Astrocyte (in vitro differentiated cells and primary cell): ENCODE data around the gene GRIK3. TPM values are rescaled to one million over a fixed set of nuclear protein-coding genes. Genes with fewer than 3 reads are reported as not detected.

Experiments used
- DNase-seq: peaks from one replicate; pipeline ENCODE4 v3.0.0-alpha.2; 2010; ENCODE audit warnings: low read depth
- FAIRE-seq: peaks from 2 replicates; lab custom pipeline; 2011; peaks lifted over from hg19 to GRCh38; lab: Jason Lieb, UNC
- H2AFZ ChIP-seq: 2 replicates; pipeline ENCODE4 v1.6.0; 2012; ENCODE audit warnings: low read depth, low read length, inconsistent platforms
- H3K27ac ChIP-seq: 2 replicates; pipeline ENCODE4 v1.5.1; 2011; ENCODE audit warnings: low read depth, low read length, inconsistent platforms
- H3K27me3 ChIP-seq: 2 replicates; pipeline ENCODE4 v1.6.0; 2011; ENCODE audit warnings: low read length, inconsistent platforms; ENCODE audit not compliant: insufficient read depth
- H3K36me3 ChIP-seq: 2 replicates; pipeline ENCODE4 v1.5.1; 2011; ENCODE audit warnings: low read length, inconsistent platforms; ENCODE audit not compliant: insufficient read depth
- H3K4me1 ChIP-seq: 2 replicates; pipeline ENCODE4 v1.5.1; 2011; ENCODE audit warnings: low read length, inconsistent platforms; ENCODE audit not compliant: insufficient read depth
- H3K4me2 ChIP-seq: 2 replicates; pipeline ENCODE4 v1.6.0; 2012; ENCODE audit warnings: low read length, inconsistent platforms
- H3K4me3 ChIP-seq: 2 replicates; pipeline ENCODE4 v1.5.1; 2011; ENCODE audit warnings: low read depth, mild to moderate bottlenecking, low read length, inconsistent platforms; ENCODE audit not compliant: insufficient read depth
- H3K79me2 ChIP-seq: 2 replicates; pipeline ENCODE4 v1.6.0; 2012; ENCODE audit warnings: mild to moderate bottlenecking, low read length, inconsistent platforms; ENCODE audit not compliant: insufficient read depth
- H3K9ac ChIP-seq: 2 replicates; pipeline ENCODE4 v1.6.0; 2012; ENCODE audit warnings: mild to moderate bottlenecking, low read length, inconsistent platforms
- H3K9me3 ChIP-seq: 2 replicates; pipeline ENCODE4 v1.5.1; 2012; ENCODE audit warnings: low read depth, mild to moderate bottlenecking, low read length, inconsistent platforms; ENCODE audit not compliant: insufficient read depth
- H4K20me1 ChIP-seq: 2 replicates; pipeline ENCODE4 v1.6.0; 2012; ENCODE audit warnings: low read length, inconsistent platforms; ENCODE audit not compliant: insufficient read depth
- H3K27ac Mint-ChIP-seq: one replicate; pipeline ENCODE4 v1.8.0; 2021; ENCODE audit warnings: mild to moderate bottlenecking, mixed read lengths; ENCODE audit not compliant: unreplicated experiment
- H3K27me3 Mint-ChIP-seq: one replicate; pipeline ENCODE4 v1.8.0; 2021; ENCODE audit warnings: low read depth, mixed read lengths; ENCODE audit not compliant: unreplicated experiment
- H3K36me3 Mint-ChIP-seq: one replicate; pipeline ENCODE4 v1.8.0; 2021; ENCODE audit warnings: low read depth, mixed read lengths; ENCODE audit not compliant: unreplicated experiment
- H3K4me1 Mint-ChIP-seq: one replicate; pipeline ENCODE4 v1.8.0; 2021; ENCODE audit warnings: low read depth, mixed read lengths; ENCODE audit not compliant: unreplicated experiment
- H3K4me3 Mint-ChIP-seq: one replicate; pipeline ENCODE4 v1.8.0; 2021; ENCODE audit warnings: mild to moderate bottlenecking, moderate library complexity, mixed read lengths; ENCODE audit not compliant: unreplicated experiment
- H3K9me3 Mint-ChIP-seq: one replicate; pipeline ENCODE4 v1.8.0; 2021; ENCODE audit warnings: mild to moderate bottlenecking, mixed read lengths; ENCODE audit not compliant: unreplicated experiment
- EZH2 ChIP-seq: IDR thresholded peaks from 2 replicates; pipeline ENCODE4 v1.6.1; 2012; ENCODE audit warnings: mild to moderate bottlenecking, low read length, inconsistent platforms; ENCODE audit not compliant: insufficient read depth
- total RNA-seq: library from RNA; stranded (reverse); gene quantifications from 2 replicates; pipeline ENCODE4 v1.2.1, GENCODE V29; 2021
- TF ChIP-seq, protein P1 (sequence below): IDR thresholded peaks from 2 replicates; pipeline ENCODE4 v1.5.1; 2011; ENCODE audit warnings: low read depth, mild to moderate bottlenecking, inconsistent platforms, low read length, moderate library complexity; ENCODE audit not compliant: insufficient read depth

Gene GRIK3
- total RNA-seq, 1 donor from 2014 or later: 0.16 TPM

GRCh38 chr1:36793452-36793851, 240.9 kb downstream of the GRIK3 start:
- no peak overlapping the region for H3K4me3 ChIP-seq
- no peak overlapping the region for H3K27ac Mint-ChIP-seq
- no peaks in the 10 kb centered on the region for H4K20me1 ChIP-seq
- no peaks in the 10 kb centered on the region for H3K79me2 ChIP-seq
- TF ChIP-seq, protein P1, sequence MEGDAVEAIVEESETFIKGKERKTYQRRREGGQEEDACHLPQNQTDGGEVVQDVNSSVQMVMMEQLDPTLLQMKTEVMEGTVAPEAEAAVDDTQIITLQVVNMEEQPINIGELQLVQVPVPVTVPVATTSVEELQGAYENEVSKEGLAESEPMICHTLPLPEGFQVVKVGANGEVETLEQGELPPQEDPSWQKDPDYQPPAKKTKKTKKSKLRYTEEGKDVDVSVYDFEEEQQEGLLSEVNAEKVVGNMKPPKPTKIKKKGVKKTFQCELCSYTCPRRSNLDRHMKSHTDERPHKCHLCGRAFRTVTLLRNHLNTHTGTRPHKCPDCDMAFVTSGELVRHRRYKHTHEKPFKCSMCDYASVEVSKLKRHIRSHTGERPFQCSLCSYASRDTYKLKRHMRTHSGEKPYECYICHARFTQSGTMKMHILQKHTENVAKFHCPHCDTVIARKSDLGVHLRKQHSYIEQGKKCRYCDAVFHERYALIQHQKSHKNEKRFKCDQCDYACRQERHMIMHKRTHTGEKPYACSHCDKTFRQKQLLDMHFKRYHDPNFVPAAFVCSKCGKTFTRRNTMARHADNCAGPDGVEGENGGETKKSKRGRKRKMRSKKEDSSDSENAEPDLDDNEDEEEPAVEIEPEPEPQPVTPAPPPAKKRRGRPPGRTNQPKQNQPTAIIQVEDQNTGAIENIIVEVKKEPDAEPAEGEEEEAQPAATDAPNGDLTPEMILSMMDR: no peak
- no peak for TF ChIP-seq EZH2
- DNase-seq: no peak
- no peaks in the 10 kb centered on the region for H3K9me3 ChIP-seq
- H3K27me3 ChIP-seq: no peaks in the 10 kb centered on the region
- no peaks in the 10 kb centered on the region for H3K4me1 ChIP-seq
- H3K36me3 ChIP-seq: no peaks in the 10 kb centered on the region
- FAIRE-seq: no peak
- H3K4me1 Mint-ChIP-seq: no peaks in the 10 kb centered on the region
- H3K9me3 Mint-ChIP-seq: peaks cover 3% of the 10 kb centered on the region
- no peak overlapping the region for H2AFZ ChIP-seq
- H3K36me3 Mint-ChIP-seq: no peaks in the 10 kb centered on the region
- no peak overlapping the region for H3K9ac ChIP-seq
- H3K4me3 Mint-ChIP-seq: no peak overlapping the region
- H3K4me2 ChIP-seq: no peak overlapping the region
- no peak overlapping the region for H3K27ac ChIP-seq
- H3K27me3 Mint-ChIP-seq: peaks cover 48% of the 10 kb centered on the region

GRCh38 chr1:36792292-36792691, 242.0 kb downstream of the GRIK3 start:
- H3K4me2 ChIP-seq: no peak overlapping the region
- FAIRE-seq (no peak), DNase-seq (no peak)
- peaks cover 3% of the 10 kb centered on the region for H3K9me3 Mint-ChIP-seq
- H4K20me1 ChIP-seq: no peaks in the 10 kb centered on the region
- H2AFZ ChIP-seq: no peak overlapping the region
- no peaks in the 10 kb centered on the region for H3K4me1 Mint-ChIP-seq
- no peak overlapping the region for H3K4me3 Mint-ChIP-seq
- no peak overlapping the region for H3K9ac ChIP-seq
- H3K36me3 Mint-ChIP-seq: no peaks in the 10 kb centered on the region
- H3K27me3 Mint-ChIP-seq: peaks cover 55% of the 10 kb centered on the region
- H3K4me1 ChIP-seq: no peaks in the 10 kb centered on the region
- TF ChIP-seq, protein P1: no peak
- no peak for TF ChIP-seq EZH2
- H3K27me3 ChIP-seq: no peaks in the 10 kb centered on the region
- H3K27ac ChIP-seq: no peak overlapping the region
- no peaks in the 10 kb centered on the region for H3K9me3 ChIP-seq
- no peaks in the 10 kb centered on the region for H3K79me2 ChIP-seq
- H3K36me3 ChIP-seq: no peaks in the 10 kb centered on the region
- H3K4me3 ChIP-seq: no peak overlapping the region
- H3K27ac Mint-ChIP-seq: no peak overlapping the region

GRCh38 chr1:36790191-36790590, 244.1 kb downstream of the GRIK3 start:
- Mint-ChIP-seq H3K36me3 (no peaks in the 10 kb centered on the region), H3K27ac (no peak overlapping the region), H3K27me3 (peaks cover 66% of the 10 kb centered on the region), H3K9me3 (peaks cover 3% of the 10 kb centered on the region), H3K4me1 (no peaks in the 10 kb centered on the region), H3K4me3 (no peak overlapping the region)
- Histone ChIP-seq H3K9me3 (no peaks in the 10 kb centered on the region), H2AFZ (no peak overlapping the region), H3K36me3 (no peaks in the 10 kb centered on the region), H4K20me1 (no peaks in the 10 kb centered on the region), H3K9ac (no peak overlapping the region), H3K27ac (no peak overlapping the region), H3K4me3 (no peak overlapping the region), H3K4me2 (no peak overlapping the region), H3K79me2 (no peaks in the 10 kb centered on the region), H3K27me3 (no peaks in the 10 kb centered on the region), H3K4me1 (no peaks in the 10 kb centered on the region)
- no peak for DNase-seq
- FAIRE-seq: no peak
- TF ChIP-seq EZH2: no peak
- TF ChIP-seq, protein P1: no peak
